Measurements from ENCODE around the gene FAM131B.
A peak's percentile ranks its signal among the peaks of the same experiment; 100 is the strongest.

Gene FAM131B

GRCh38 chr7:143384661-143385631 is 22.4 kb upstream of the FAM131B start:
- Histone ChIP-seq H3K4me3 (ENCODE audit: low read length) (peak overlapping the region; percentile 62), H3K9ac (ENCODE audit: low read length) (peak overlapping the region; percentile 47), H3K36me3 (ENCODE audit: control insufficient read depth, insufficient read depth, low read length) (peaks cover 15% of the 10 kb centered on the region), H3K27ac (ENCODE audit: low read depth, low read length) (peak overlapping the region; percentile 99), H3K4me1 (ENCODE audit: control insufficient read depth, insufficient read depth, low read length) (peaks cover 36% of the 10 kb centered on the region), H3K27me3 (ENCODE audit: control insufficient read depth, insufficient read depth, low read length) (no peaks in the 10 kb centered on the region)

- H3K27ac ChIP-seq (ENCODE audit: low read depth, low read length), result peak overlapping the region; percentile 99
- peak overlapping the region; percentile 62 for H3K4me3 ChIP-seq (ENCODE audit: low read length)
- H3K27me3 ChIP-seq (ENCODE audit: control insufficient read depth, insufficient read depth, low read length), result no peaks in the 10 kb centered on the region
- H3K9ac ChIP-seq (ENCODE audit: low read length), result no peak overlapping the region
- peaks cover 36% of the 10 kb centered on the region for H3K4me1 ChIP-seq (ENCODE audit: control insufficient read depth, insufficient read depth, low read length)
- peaks cover 7% of the 10 kb centered on the region for H3K36me3 ChIP-seq (ENCODE audit: control insufficient read depth, insufficient read depth, low read length)
Measured at GRCh38 chr7:143384148-143384547, 21.6 kb upstream of the FAM131B start.

GRCh38 chr7:143383642-143383957 is 21.1 kb upstream of the FAM131B start:
- Histone ChIP-seq H3K9ac (ENCODE audit: low read length) (no peak overlapping the region), H3K4me1 (ENCODE audit: control insufficient read depth, insufficient read depth, low read length) (peaks cover 36% of the 10 kb centered on the region), H3K4me3 (ENCODE audit: low read length) (peak overlapping the region; percentile 85), H3K27ac (ENCODE audit: low read depth, low read length) (peak overlapping the region; percentile 99), H3K27me3 (ENCODE audit: control insufficient read depth, insufficient read depth, low read length) (no peaks in the 10 kb centered on the region), H3K36me3 (ENCODE audit: control insufficient read depth, insufficient read depth, low read length) (peaks cover 2% of the 10 kb centered on the region)

- Histone ChIP-seq H3K36me3 (ENCODE audit: control insufficient read depth, insufficient read depth, low read length) (peaks cover 2% of the 10 kb centered on the region), H3K27me3 (ENCODE audit: control insufficient read depth, insufficient read depth, low read length) (no peaks in the 10 kb centered on the region), H3K4me1 (ENCODE audit: control insufficient read depth, insufficient read depth, low read length) (peaks cover 39% of the 10 kb centered on the region), H3K4me3 (ENCODE audit: low read length) (peak overlapping the region; percentile 85), H3K27ac (ENCODE audit: low read depth, low read length) (peak overlapping the region; percentile 99), H3K9ac (ENCODE audit: low read length) (peak overlapping the region; percentile 38)
Measured at GRCh38 chr7:143382791-143383641, 20.5 kb upstream of the FAM131B start.

- Histone ChIP-seq H3K4me3 (ENCODE audit: low read length) (peak overlapping the region; percentile 85), H3K9ac (ENCODE audit: low read length) (peak overlapping the region; percentile 83), H3K27me3 (ENCODE audit: control insufficient read depth, insufficient read depth, low read length) (no peaks in the 10 kb centered on the region), H3K27ac (ENCODE audit: low read depth, low read length) (peak overlapping the region; percentile 99), H3K36me3 (ENCODE audit: control insufficient read depth, insufficient read depth, low read length) (no peaks in the 10 kb centered on the region), H3K4me1 (ENCODE audit: control insufficient read depth, insufficient read depth, low read length) (peaks cover 35% of the 10 kb centered on the region)
Measured at GRCh38 chr7:143382126-143382790, 19.7 kb upstream of the FAM131B start.

GRCh38 chr7:143381427-143382125 is 19.1 kb upstream of the FAM131B start:
- Histone ChIP-seq H3K36me3 (ENCODE audit: control insufficient read depth, insufficient read depth, low read length) (no peaks in the 10 kb centered on the region), H3K9ac (ENCODE audit: low read length) (peak overlapping the region; percentile 83), H3K4me3 (ENCODE audit: low read length) (peak overlapping the region; percentile 85), H3K4me1 (ENCODE audit: control insufficient read depth, insufficient read depth, low read length) (peaks cover 35% of the 10 kb centered on the region), H3K27ac (ENCODE audit: low read depth, low read length) (peak overlapping the region; percentile 99), H3K27me3 (ENCODE audit: control insufficient read depth, insufficient read depth, low read length) (no peaks in the 10 kb centered on the region)

GRCh38 chr7:143380646-143381426 is 18.3 kb upstream of the FAM131B start, which contains the start of gene ZYX:
Gene ZYX, plus strand, starts transcription at chr7:143381345. Its CDS starts 227 bp downstream, at chr7:143381572.
- Histone ChIP-seq H3K4me3 (ENCODE audit: low read length) (peak within 1 kb of the TSS; percentile 85), H3K27ac (ENCODE audit: low read depth, low read length) (peak within 1 kb of the TSS; percentile 99), H3K36me3 (ENCODE audit: control insufficient read depth, insufficient read depth, low read length) (no peaks in the 10 kb centered on the region), H3K9ac (ENCODE audit: low read length) (peak within 1 kb of the TSS; percentile 93), H3K4me1 (ENCODE audit: control insufficient read depth, insufficient read depth, low read length) (peaks cover 34% of the 10 kb centered on the region), H3K27me3 (ENCODE audit: control insufficient read depth, insufficient read depth, low read length) (no peaks in the 10 kb centered on the region)

- peaks cover 28% of the 10 kb centered on the region for H3K4me1 ChIP-seq (ENCODE audit: control insufficient read depth, insufficient read depth, low read length)
- no peaks in the 10 kb centered on the region for H3K36me3 ChIP-seq (ENCODE audit: control insufficient read depth, insufficient read depth, low read length)
- H3K4me3 ChIP-seq (ENCODE audit: low read length), result peak overlapping the region; percentile 78
- H3K27me3 ChIP-seq (ENCODE audit: control insufficient read depth, insufficient read depth, low read length), result no peaks in the 10 kb centered on the region
- peak overlapping the region; percentile 93 for H3K9ac ChIP-seq (ENCODE audit: low read length)
- H3K27ac ChIP-seq (ENCODE audit: low read depth, low read length), result peak overlapping the region; percentile 99
Measured at GRCh38 chr7:143380260-143380645, 17.7 kb upstream of the FAM131B start.

- peak overlapping the region; percentile 99 for H3K27ac ChIP-seq (ENCODE audit: low read depth, low read length)
Measured at GRCh38 chr7:143379611-143380259, 17.2 kb upstream of the FAM131B start.

GRCh38 chr7:143376396-143376795 is 13.9 kb upstream of the FAM131B start:
- Histone ChIP-seq H3K36me3 (ENCODE audit: control insufficient read depth, insufficient read depth, low read length) (no peaks in the 10 kb centered on the region), H3K27me3 (ENCODE audit: control insufficient read depth, insufficient read depth, low read length) (no peaks in the 10 kb centered on the region), H3K4me1 (ENCODE audit: control insufficient read depth, insufficient read depth, low read length) (peaks cover 13% of the 10 kb centered on the region), H3K9ac (ENCODE audit: low read length) (no peak overlapping the region), H3K27ac (ENCODE audit: low read depth, low read length) (peak overlapping the region; percentile 71), H3K4me3 (ENCODE audit: low read length) (no peak overlapping the region)

More at GRCh38 chr7:143379611-143380259, 17.2 kb upstream of the FAM131B start:
- Histone ChIP-seq H3K4me1 (ENCODE audit: control insufficient read depth, insufficient read depth, low read length) (peaks cover 23% of the 10 kb centered on the region), H3K4me3 (ENCODE audit: low read length) (peak overlapping the region; percentile 78), H3K9ac (ENCODE audit: low read length) (peak overlapping the region; percentile 28), H3K27me3 (ENCODE audit: control insufficient read depth, insufficient read depth, low read length) (no peaks in the 10 kb centered on the region), H3K36me3 (ENCODE audit: control insufficient read depth, insufficient read depth, low read length) (no peaks in the 10 kb centered on the region)

Data from rectal smooth muscle tissue (tissue), 1 donor.